HepG2 (cell line): ENCODE data around the gene POGLUT2. TPM values are rescaled to one million over a fixed set of nuclear protein-coding genes. Genes with fewer than 3 reads are reported as not detected.

Experiments
- ATAD3A ChIP-seq: sonication (generic); formaldehyde crosslinking; IDR thresholded peaks from 2 replicates; pipeline ENCODE4 v1.4.0; 2020; ENCODE audit warnings: missing genetic modification reagents
- EP300 ChIP-seq, 3 experiments: sonication (generic) in 1 of 3; formaldehyde crosslinking in 1 of 3; IDR thresholded peaks; 2 replicates each; pipeline versions ENCODE4 v1.5.1 to v1.6.1; 2011 to 2020; ENCODE audit warnings: low read depth in 2 of 3, low read length in 2 of 3, borderline replicate concordance in 1 of 3, improper control_type of control experiment in 1 of 3, mild to moderate bottlenecking in 1 of 3, missing genetic modification reagents in 1 of 3, moderate library complexity in 1 of 3
- HNF4G ChIP-seq, 2 experiments: sonication (generic) in 1 of 2; formaldehyde crosslinking in 1 of 2; IDR thresholded peaks; 2 replicates each; pipeline versions ENCODE4 v1.4.0 to v1.6.1; 2011 to 2020; ENCODE audit warnings: borderline replicate concordance in 2 of 2, low read depth in 2 of 2, mild to moderate bottlenecking in 2 of 2, low read length in 1 of 2, missing genetic modification reagents in 1 of 2, moderate library complexity in 1 of 2
- KDM1A ChIP-seq: IDR thresholded peaks from 2 replicates; pipeline ENCODE4 v1.6.1; 2016; ENCODE audit warnings: missing compliant biosample characterization
- MED1 ChIP-seq: sonication (generic); formaldehyde crosslinking; IDR thresholded peaks from 2 replicates; pipeline ENCODE4 v1.4.0; 2020; ENCODE audit warnings: missing genetic modification reagents
- POLR2A ChIP-seq, 2 experiments: IDR thresholded peaks; 2 replicates each; pipeline ENCODE4 v1.6.1; 2011; ENCODE audit warnings: low read depth in 2 of 2, low read length in 2 of 2, mild to moderate bottlenecking in 1 of 2, moderate library complexity in 1 of 2; ENCODE audit not compliant: insufficient read depth in 1 of 2
- ZC3H4 ChIP-seq: sonication (generic); formaldehyde crosslinking; IDR thresholded peaks from 2 replicates; pipeline ENCODE4 v1.4.0; 2020; ENCODE audit warnings: missing genetic modification reagents, borderline replicate concordance
- ZFP37 ChIP-seq: sonication (generic); formaldehyde crosslinking; IDR thresholded peaks from 2 replicates; pipeline ENCODE4 v1.4.0; 2020; ENCODE audit warnings: missing genetic modification reagents, borderline replicate concordance
- ZNF124 ChIP-seq: sonication (generic); formaldehyde crosslinking; IDR thresholded peaks from 2 replicates; pipeline ENCODE4 v1.4.0; 2020; ENCODE audit warnings: missing genetic modification reagents
- ZNF331 ChIP-seq: sonication (generic); formaldehyde crosslinking; IDR thresholded peaks from 2 replicates; pipeline ENCODE4 v1.4.0; 2020; ENCODE audit warnings: missing genetic modification reagents
- ZNF468 ChIP-seq: sonication (generic); formaldehyde crosslinking; IDR thresholded peaks from 2 replicates; pipeline ENCODE4 v1.8.0; 2022; ENCODE audit warnings: mild to moderate bottlenecking, moderate library complexity, missing genetic modification reagents
- polyA plus RNA-seq, 8 experiments: library from polyadenylated mRNA; depleted of rRNA in 3 of 8; stranded (reverse) in 7 of 8; unstranded in 1 of 8; fragments of >200 nt; fragmentation: Illumina TruSeq in 4 of 8; extraction: Trizol in 4 of 8; gene quantifications; 2 replicates each; pipeline versions ENCODE4 v1.2.1 to v1.2.3, GENCODE V29; 2011 to 2016; ENCODE audit warnings: low read depth in 4 of 8, missing spikeins in 1 of 8, mixed read lengths in 1 of 8; ENCODE audit not compliant: insufficient read depth in 1 of 8
- total RNA-seq, 5 experiments: library from RNA; depleted of rRNA; stranded (reverse); fragments of >200 nt; fragmentation: Illumina TruSeq; extraction: Trizol; gene quantifications; 2 replicates each; pipeline ENCODE4 v1.2.3, GENCODE V29; 2016; ENCODE audit warnings: low read depth in 1 of 5
- TF ChIP-seq, protein P1 (sequence below): IDR thresholded peaks from 2 replicates; pipeline ENCODE4 v1.6.1; 2016; ENCODE audit warnings: low read depth
- TF ChIP-seq, protein P2 (sequence below): sonication (generic); formaldehyde crosslinking; IDR thresholded peaks from 2 replicates; pipeline ENCODE4 v1.5.1; 2020; ENCODE audit warnings: mild to moderate bottlenecking, missing genetic modification reagents, borderline replicate concordance
- TF ChIP-seq, protein P3 (sequence below): sonication (generic); formaldehyde crosslinking; IDR thresholded peaks from 2 replicates; pipeline ENCODE4 v1.8.1; 2023; ENCODE audit warnings: missing genetic modification reagents, mild to moderate bottlenecking, borderline replicate concordance
- TF ChIP-seq, protein P4 (sequence below): sonication (generic); formaldehyde crosslinking; IDR thresholded peaks from 2 replicates; pipeline ENCODE4 v1.8.0; 2022; ENCODE audit warnings: missing genetic modification reagents, mild to moderate bottlenecking, inconsistent platforms, borderline replicate concordance
- TF ChIP-seq, protein P5 (sequence below): sonication (generic); formaldehyde crosslinking; IDR thresholded peaks from 2 replicates; pipeline ENCODE4 v1.4.0; 2020; ENCODE audit warnings: missing genetic modification reagents

The POGLUT2 gene
- total and polyA plus RNA-seq, 2 of the 13 experiments (the other 11 are each of a cell fraction or from before 2014, with no cell fraction given) = 18.0 to 26.1 TPM

DNA sequence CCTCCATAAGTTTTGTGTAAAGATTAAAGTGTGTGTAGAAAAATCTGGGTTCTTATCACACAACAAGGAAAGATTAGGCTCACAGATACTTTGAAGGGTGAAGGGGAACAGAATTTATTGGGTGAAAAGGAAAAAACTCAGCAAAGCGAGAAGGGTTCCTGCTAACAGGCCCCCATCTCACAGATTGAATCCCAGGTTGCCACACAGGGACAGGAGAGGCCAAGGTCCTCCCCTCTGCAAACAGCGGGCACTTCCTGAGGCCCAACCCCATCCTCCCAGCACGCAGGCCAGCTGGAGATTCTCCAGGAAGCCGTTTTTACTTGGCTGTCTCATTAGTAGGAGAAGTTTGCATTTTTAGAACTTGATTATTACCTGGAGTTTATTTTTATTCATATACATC is 31.9 kb upstream of the POGLUT2 start (continued):
- TF ChIP-seq, protein P1, sequence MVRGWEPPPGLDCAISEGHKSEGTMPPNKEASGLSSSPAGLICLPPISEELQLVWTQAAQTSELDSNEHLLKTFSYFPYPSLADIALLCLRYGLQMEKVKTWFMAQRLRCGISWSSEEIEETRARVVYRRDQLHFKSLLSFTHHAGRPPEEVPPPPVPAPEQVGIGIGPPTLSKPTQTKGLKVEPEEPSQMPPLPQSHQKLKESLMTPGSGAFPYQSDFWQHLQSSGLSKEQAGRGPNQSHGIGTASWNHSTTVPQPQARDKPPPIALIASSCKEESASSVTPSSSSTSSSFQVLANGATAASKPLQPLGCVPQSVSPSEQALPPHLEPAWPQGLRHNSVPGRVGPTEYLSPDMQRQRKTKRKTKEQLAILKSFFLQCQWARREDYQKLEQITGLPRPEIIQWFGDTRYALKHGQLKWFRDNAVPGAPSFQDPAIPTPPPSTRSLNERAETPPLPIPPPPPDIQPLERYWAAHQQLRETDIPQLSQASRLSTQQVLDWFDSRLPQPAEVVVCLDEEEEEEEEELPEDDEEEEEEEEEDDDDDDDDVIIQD = no peak
- TF ChIP-seq ZFP37 (CRISPR knock-in tag) (no peak), POLR2A (IDR thresholded peaks at IDR 0.05; ENCODE audit: insufficient read depth in 1 of 2, low read depth in 2 of 2, low read length in 2 of 2) (peak; percentile 42 to 64; a peak in 2 of 4 replicates), MED1 (peak; percentile 73), KDM1A (CRISPR knock-in tag) (0 out of 2 replicates have a peak, but pooled peaks have one; percentile 53), ZNF331 (CRISPR knock-in tag) (peak; percentile 13; the same call in 1 of the 2 replicates), ZNF468 (CRISPR knock-in tag) (no peak), HNF4G (IDR thresholded peaks at IDR 0.05; ENCODE audit: borderline replicate concordance, low read depth, low read length) (peak; percentile 88), HNF4G (CRISPR knock-in tag; IDR thresholded peaks at IDR 0.05; ENCODE audit: borderline replicate concordance, low read depth) (no peak; the same call in 1 of the 2 replicates), ZC3H4 (CRISPR knock-in tag) (no peak), EP300 (IDR thresholded peaks at IDR 0.05; ENCODE audit: low read depth in 2 of 2, low read length in 2 of 2) (peak in 1 of 2 experiments; percentile 58; a peak in 2 of 4 replicates), EP300 (CRISPR knock-in tag; IDR thresholded peaks at IDR 0.05; ENCODE audit: borderline replicate concordance) (no peak), ZNF124 (0 out of 2 replicates have a peak, but pooled peaks have one; percentile 70), ATAD3A (no peak)
- TF ChIP-seq, protein P2, sequence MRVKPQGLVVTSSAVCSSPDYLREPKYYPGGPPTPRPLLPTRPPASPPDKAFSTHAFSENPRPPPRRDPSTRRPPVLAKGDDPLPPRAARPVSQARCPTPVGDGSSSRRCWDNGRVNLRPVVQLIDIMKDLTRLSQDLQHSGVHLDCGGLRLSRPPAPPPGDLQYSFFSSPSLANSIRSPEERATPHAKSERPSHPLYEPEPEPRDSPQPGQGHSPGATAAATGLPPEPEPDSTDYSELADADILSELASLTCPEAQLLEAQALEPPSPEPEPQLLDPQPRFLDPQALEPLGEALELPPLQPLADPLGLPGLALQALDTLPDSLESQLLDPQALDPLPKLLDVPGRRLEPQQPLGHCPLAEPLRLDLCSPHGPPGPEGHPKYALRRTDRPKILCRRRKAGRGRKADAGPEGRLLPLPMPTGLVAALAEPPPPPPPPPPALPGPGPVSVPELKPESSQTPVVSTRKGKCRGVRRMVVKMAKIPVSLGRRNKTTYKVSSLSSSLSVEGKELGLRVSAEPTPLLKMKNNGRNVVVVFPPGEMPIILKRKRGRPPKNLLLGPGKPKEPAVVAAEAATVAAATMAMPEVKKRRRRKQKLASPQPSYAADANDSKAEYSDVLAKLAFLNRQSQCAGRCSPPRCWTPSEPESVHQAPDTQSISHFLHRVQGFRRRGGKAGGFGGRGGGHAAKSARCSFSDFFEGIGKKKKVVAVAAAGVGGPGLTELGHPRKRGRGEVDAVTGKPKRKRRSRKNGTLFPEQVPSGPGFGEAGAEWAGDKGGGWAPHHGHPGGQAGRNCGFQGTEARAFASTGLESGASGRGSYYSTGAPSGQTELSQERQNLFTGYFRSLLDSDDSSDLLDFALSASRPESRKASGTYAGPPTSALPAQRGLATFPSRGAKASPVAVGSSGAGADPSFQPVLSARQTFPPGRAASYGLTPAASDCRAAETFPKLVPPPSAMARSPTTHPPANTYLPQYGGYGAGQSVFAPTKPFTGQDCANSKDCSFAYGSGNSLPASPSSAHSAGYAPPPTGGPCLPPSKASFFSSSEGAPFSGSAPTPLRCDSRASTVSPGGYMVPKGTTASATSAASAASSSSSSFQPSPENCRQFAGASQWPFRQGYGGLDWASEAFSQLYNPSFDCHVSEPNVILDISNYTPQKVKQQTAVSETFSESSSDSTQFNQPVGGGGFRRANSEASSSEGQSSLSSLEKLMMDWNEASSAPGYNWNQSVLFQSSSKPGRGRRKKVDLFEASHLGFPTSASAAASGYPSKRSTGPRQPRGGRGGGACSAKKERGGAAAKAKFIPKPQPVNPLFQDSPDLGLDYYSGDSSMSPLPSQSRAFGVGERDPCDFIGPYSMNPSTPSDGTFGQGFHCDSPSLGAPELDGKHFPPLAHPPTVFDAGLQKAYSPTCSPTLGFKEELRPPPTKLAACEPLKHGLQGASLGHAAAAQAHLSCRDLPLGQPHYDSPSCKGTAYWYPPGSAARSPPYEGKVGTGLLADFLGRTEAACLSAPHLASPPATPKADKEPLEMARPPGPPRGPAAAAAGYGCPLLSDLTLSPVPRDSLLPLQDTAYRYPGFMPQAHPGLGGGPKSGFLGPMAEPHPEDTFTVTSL = no peak
- TF ChIP-seq, protein P3, sequence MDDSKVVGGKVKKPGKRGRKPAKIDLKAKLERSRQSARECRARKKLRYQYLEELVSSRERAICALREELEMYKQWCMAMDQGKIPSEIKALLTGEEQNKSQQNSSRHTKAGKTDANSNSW (CRISPR knock-in tag) = no peak
- TF ChIP-seq, protein P4, sequence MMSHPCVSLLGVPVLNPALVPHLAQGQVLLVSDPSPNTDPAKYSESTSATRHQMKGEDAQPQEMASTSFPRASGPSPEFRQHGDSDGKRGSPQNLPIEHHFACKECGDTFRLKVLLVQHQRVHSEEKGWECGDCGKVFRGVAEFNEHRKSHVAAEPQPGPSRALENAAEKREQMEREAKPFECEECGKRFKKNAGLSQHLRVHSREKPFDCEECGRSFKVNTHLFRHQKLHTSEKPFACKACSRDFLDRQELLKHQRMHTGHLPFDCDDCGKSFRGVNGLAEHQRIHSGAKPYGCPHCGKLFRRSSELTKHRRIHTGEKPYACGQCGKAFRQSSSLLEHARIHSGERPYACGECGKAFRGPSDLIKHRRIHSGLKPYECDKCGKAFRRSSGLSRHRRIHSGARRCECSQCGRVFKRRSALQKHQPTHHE = no peak
- TF ChIP-seq, protein P5, sequence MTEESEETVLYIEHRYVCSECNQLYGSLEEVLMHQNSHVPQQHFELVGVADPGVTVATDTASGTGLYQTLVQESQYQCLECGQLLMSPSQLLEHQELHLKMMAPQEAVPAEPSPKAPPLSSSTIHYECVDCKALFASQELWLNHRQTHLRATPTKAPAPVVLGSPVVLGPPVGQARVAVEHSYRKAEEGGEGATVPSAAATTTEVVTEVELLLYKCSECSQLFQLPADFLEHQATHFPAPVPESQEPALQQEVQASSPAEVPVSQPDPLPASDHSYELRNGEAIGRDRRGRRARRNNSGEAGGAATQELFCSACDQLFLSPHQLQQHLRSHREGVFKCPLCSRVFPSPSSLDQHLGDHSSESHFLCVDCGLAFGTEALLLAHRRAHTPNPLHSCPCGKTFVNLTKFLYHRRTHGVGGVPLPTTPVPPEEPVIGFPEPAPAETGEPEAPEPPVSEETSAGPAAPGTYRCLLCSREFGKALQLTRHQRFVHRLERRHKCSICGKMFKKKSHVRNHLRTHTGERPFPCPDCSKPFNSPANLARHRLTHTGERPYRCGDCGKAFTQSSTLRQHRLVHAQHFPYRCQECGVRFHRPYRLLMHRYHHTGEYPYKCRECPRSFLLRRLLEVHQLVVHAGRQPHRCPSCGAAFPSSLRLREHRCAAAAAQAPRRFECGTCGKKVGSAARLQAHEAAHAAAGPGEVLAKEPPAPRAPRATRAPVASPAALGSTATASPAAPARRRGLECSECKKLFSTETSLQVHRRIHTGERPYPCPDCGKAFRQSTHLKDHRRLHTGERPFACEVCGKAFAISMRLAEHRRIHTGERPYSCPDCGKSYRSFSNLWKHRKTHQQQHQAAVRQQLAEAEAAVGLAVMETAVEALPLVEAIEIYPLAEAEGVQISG = peak; percentile 64
